GM12865 (cell line): ENCODE results near the gene PPM1B.
A peak's percentile ranks its signal among the peaks of the same experiment; 100 is the strongest.

ENCODE experiments used
- DNase-seq: peaks from one replicate; pipeline ENCODE4 v3.0.0; 2010; ENCODE audit warnings: low read depth
- H3K4me3 ChIP-seq: 2 replicates; pipeline ENCODE4 v1.5.1; 2011; ENCODE audit warnings: mild to moderate bottlenecking, low read depth, low read length, control low read depth
- CTCF ChIP-seq: IDR thresholded peaks from 2 replicates; pipeline ENCODE4 v1.5.1; 2011; ENCODE audit warnings: low read length, control low read depth, low read depth, inconsistent platforms; ENCODE audit not compliant: insufficient read depth; ENCODE audit errors: missing control alignments

Gene PPM1B

DNA sequence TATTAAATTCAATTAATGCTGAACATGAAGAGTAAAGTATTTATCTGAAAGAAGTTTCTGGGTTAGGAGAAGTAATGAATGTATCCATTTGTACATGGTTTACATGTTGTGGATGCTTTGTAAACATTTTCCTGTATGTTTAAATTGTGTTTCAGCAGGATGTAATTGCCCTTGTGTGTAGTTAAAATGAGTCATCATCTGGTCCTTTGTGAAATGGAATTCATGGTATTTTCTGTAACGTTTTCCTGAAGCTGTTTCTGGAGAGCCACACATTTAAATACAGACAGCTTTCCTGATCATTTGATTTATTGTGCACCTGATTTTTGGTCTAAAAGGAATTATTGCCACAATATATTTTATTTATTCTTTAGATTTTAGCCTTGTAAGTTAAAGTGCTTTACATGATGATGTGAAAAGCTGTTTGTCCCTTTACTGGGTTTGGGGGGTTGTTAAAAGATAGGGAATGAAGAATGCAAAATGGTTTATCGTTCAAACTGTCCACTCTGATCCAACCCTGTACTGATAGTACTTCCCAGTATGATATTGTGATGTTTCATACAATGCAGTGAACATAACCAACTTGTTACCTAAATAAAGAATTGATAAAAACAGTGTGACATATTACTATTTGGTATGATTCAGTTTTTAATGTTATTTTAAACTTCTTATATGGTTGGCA lies 64.9 kb downstream of the PPM1B start:
- no peak for DNase-seq
- TF ChIP-seq CTCF, result no peak
- no peak overlapping the region for H3K4me3 ChIP-seq

- no peak overlapping the region for H3K4me3 ChIP-seq
- TF ChIP-seq CTCF, result no peak
- DNase-seq, result peak; percentile 52
These were observed 68.5 kb downstream of the PPM1B start for GRCh38 chr2:44237221-44237620.

- DNase-seq, result no peak
- no peak for TF ChIP-seq CTCF
- H3K4me3 ChIP-seq, result no peak overlapping the region
These were observed 74.2 kb downstream of the PPM1B start for GRCh38 chr2:44242904-44243303.

DNA sequence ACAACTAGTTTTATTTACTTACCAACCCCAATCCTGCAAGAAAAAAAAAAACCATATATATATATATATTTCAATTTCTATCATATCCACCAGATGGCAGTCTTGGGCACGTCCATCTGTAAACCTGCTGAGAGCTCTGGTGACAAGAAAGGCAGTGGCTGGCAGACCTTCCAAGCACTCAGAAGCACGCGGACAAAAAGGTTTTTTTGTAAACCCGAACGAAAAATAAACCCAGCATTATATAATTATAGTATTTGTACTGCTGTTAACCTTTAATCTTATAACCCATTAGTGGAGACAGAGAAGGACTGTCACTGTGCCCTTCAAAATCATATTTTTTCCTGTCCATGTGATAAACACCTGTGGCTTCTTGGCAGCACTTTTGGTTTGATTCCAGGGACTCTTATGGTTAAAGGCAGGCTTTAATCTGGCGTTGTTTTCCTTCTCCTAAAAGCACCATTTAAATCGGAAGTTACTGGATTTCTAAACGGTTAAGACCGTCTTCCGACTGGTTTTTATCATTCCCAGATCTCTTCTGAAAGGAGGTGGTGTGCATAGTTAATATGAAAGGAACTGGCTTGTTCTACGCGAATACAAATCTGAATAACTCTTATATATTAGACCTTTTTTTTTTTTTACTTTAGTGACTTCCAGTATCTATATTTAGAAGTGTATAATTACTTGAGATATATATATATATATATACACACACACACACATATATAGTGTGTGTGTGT lies 75.6 kb downstream of the PPM1B start:
- H3K4me3 ChIP-seq, result no peak overlapping the region
- peak; percentile 42 for TF ChIP-seq CTCF
- DNase-seq, result peak; percentile 80

DNA sequence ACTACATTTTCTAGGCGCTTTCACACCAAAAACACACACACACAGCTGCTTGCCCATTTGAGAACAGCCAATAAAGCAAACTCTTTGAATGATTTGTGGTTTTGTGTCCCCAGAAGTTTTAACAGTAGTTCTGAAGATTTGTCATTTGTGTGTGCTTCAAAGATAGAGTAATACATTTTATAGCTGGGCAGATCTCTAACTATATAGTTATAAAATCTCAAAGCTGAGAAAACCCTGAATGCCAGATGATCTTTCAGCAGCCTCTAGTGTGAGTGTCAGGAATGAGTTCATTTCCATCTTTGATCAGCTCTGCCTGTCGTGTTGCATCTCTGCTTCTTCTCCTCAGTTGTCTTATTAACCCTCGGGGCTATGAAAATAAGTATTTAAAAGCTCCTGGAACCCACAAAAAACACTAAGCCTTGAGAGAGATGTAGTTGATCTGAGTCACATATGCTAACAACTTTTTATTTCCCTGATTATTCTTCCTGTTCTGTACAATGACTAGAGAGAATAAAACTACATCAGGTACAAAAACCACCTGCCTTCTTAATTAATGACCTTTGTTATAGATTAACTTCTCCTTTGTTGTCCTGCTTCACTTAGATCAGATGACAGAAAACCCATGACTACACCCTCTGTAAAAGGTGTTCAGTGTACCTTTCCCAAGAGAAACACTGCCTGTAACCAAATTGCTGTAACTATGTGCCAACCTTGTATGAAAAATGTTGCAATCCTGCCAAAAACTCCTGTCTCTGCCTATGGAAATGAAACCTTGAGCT lies 76.6 kb downstream of the PPM1B start:
- DNase-seq, result no peak
- no peak for TF ChIP-seq CTCF
- no peak overlapping the region for H3K4me3 ChIP-seq

- no peak overlapping the region for H3K4me3 ChIP-seq
- no peak for DNase-seq
- no peak for TF ChIP-seq CTCF
These were observed 77.8 kb downstream of the PPM1B start for GRCh38 chr2:44246436-44246835.
